Motor neuron (in vitro differentiated cells): ENCODE measurements around the gene C1orf21. TPM values are rescaled to one million over a fixed set of nuclear protein-coding genes. Genes with fewer than 3 reads are reported as not detected.

Source experiments
- ATAC-seq, 8 experiments: fragments of 200-7000 bp; cut with Tn5 transposase; replicated peaks in 6 of 8; 2 replicates each; pipeline ENCODE4 v1.8.0; 2021; ENCODE audit warnings: mild to moderate bottlenecking in 8 of 8, moderate library complexity in 8 of 8
- H3K27ac ChIP-seq, 2 donors: fragments of 250-450 bp; sonication (Bioruptor Pico); 2 replicates each; pipeline ENCODE4 v1.9.0; 2021; ENCODE audit warnings: antibody characterized with exemption in 2 of 2, mild to moderate bottlenecking in 2 of 2, moderate library complexity in 1 of 2
- H3K4me1 ChIP-seq, 2 donors: fragments of 250-450 bp; sonication (Bioruptor Pico); replicated peaks in 1 of 2; 2 replicates each; pipeline ENCODE4 v1.6.1; 2021; ENCODE audit warnings: antibody characterized with exemption in 2 of 2, mild to moderate bottlenecking in 2 of 2, moderate library complexity in 1 of 2
- H3K4me3 ChIP-seq, 5 donors: fragments of 250-450 bp; sonication (Bioruptor Pico); 2 replicates each; pipeline ENCODE4 v1.9.0; 2021; ENCODE audit warnings: antibody characterized with exemption in 5 of 5, mild to moderate bottlenecking in 5 of 5, moderate library complexity in 4 of 5
- WGBS, 10 experiments: fragments of 450-650 bp; shearing (Covaris generic); methylation state at CpG; one replicate each; pipeline ENCODE4 v1.0.0; 2022; 5-methylcytosine and 5-hydroxymethylcytosine counted together
- in situ Hi-C, 9 experiments: fragments of 400-800 bp; cut with MboI; loops; one replicate each; pipeline ENCODE4 v1.15.0; 2021; ENCODE audit warnings: low sequenced_read_pairs in 9 of 9, low pct_unique_long_range_greater_than_20kb in 2 of 9; ENCODE audit not compliant: unreplicated experiment in 9 of 9
- total RNA-seq, 8 experiments: library from RNA; unstranded; fragments of 300-600 nt; gene quantifications; 2 replicates each; pipeline versions ENCODE4 v1.2.3 to v1.2.4, GENCODE V29; 2022

Gene C1orf21
- total RNA-seq, 8 experiments from 2014 or later, result 0.49 to 43.9 (median 17.9) TPM

- Histone ChIP-seq H3K4me1 (peaks cover 0 to 5% of the 10 kb centered on the region in 2 donors), H3K4me3 (no peak overlapping the region), H3K27ac (no peak overlapping the region)
- in situ Hi-C loops, result no loop called here
- ATAC-seq, result no peak
- WGBS, 10 experiments, result 50 to 100% (median 99%) methylated on average over 1 to 3 of the region's 3 CpGs
Measured at GRCh38 chr1:184443201-184443600, 56.4 kb downstream of the C1orf21 start.

- in situ Hi-C loops, result no loop called here
- WGBS, 10 experiments, result 33 to 100% (median 100%) methylated on average over 1 of the region's 1 CpG; no CpG with 5 or more reads in 2 of the 10 experiments
- H3K4me3 ChIP-seq, result no peak overlapping the region
- ATAC-seq, result peak in 3 of 8 experiments; percentile 7 to 20 (median 18)
- no peak overlapping the region for H3K27ac ChIP-seq
- peaks cover 0 to 5% of the 10 kb centered on the region in 2 donors for H3K4me1 ChIP-seq
Measured at GRCh38 chr1:184443624-184444023, 56.8 kb downstream of the C1orf21 start.

GRCh38 chr1:184445997-184446396 is 59.2 kb downstream of the C1orf21 start:
- peaks cover 0 to 5% of the 10 kb centered on the region in 2 donors for H3K4me1 ChIP-seq
- in situ Hi-C loops, result no loop called here
- no peak for ATAC-seq
- WGBS, 10 experiments, result 85 to 99% (median 95%) methylated on average over 2 to 4 of the region's 4 CpGs; no CpG with 5 or more reads in 1 of the 10 experiments
- H3K27ac ChIP-seq, result no peak overlapping the region
- H3K4me3 ChIP-seq, result no peak overlapping the region

GRCh38 chr1:184447651-184448185 is 60.9 kb downstream of the C1orf21 start:
- H3K27ac ChIP-seq, result no peak overlapping the region
- no peak for ATAC-seq
- in situ Hi-C loops, result no loop called here
- 74 to 100% (median 93%) methylated on average over 2 to 6 of the region's 6 CpGs for WGBS, 10 experiments
- no peak overlapping the region for H3K4me3 ChIP-seq
- peaks cover 0 to 7% of the 10 kb centered on the region in 2 donors for H3K4me1 ChIP-seq

- Histone ChIP-seq H3K27ac (no peak overlapping the region), H3K4me3 (no peak overlapping the region), H3K4me1 (peaks cover 2 to 3% of the 10 kb centered on the region in 2 donors)
- in situ Hi-C loops, result no loop called here
- ATAC-seq, result no peak
- 67 to 100% (median 95%) methylated on average over 1 to 4 of the region's 4 CpGs; no CpG with 5 or more reads in 1 of the 10 experiments for WGBS, 10 experiments
Measured at GRCh38 chr1:184449916-184450315, 63.1 kb downstream of the C1orf21 start.

- Histone ChIP-seq H3K4me3 (no peak overlapping the region), H3K4me1 (peaks cover 10 to 21% of the 10 kb centered on the region in 2 donors), H3K27ac (no peak overlapping the region)
- in situ Hi-C loops, result no loop called here
- WGBS, 10 experiments, result 80 to 100% (median 86%) methylated on average over 1 of the region's 1 CpG; no CpG with 5 or more reads in 3 of the 10 experiments
- no peak for ATAC-seq
Measured at GRCh38 chr1:184455786-184456185, 69.0 kb downstream of the C1orf21 start.

GRCh38 chr1:184456189-184456588 is 69.4 kb downstream of the C1orf21 start:
- 50 to 100% (median 84%) methylated on average over 1 to 3 of the region's 3 CpGs for WGBS, 10 experiments
- no peak overlapping the region for H3K4me3 ChIP-seq
- H3K4me1 ChIP-seq, result peaks cover 10 to 22% of the 10 kb centered on the region in 2 donors
- no peak overlapping the region for H3K27ac ChIP-seq
- in situ Hi-C loops, result no loop called here
- ATAC-seq, result no peak

- Histone ChIP-seq H3K4me1 (peaks cover 8 to 28% of the 10 kb centered on the region in 2 donors), H3K27ac (no peak overlapping the region), H3K4me3 (no peak overlapping the region)
- in situ Hi-C loops, result no loop called here
- WGBS, 10 experiments, result 44 to 100% (median 97%) methylated on average over 1 to 3 of the region's 3 CpGs
- ATAC-seq, result peak in 4 of 8 experiments; percentile 38 to 65 (median 44)
Measured at GRCh38 chr1:184457500-184457899, 70.7 kb downstream of the C1orf21 start.

- 78 to 100% (median 88%) methylated on average over 2 to 5 of the region's 5 CpGs; no CpG with 5 or more reads in 1 of the 10 experiments for WGBS, 10 experiments
- H3K4me1 ChIP-seq, result peaks cover 8 to 24% of the 10 kb centered on the region in 2 donors
- ATAC-seq, result peak in 3 of 8 experiments; percentile 52 to 72 (median 69)
- no peak overlapping the region for H3K4me3 ChIP-seq
- in situ Hi-C loops, result no loop called here
- no peak overlapping the region for H3K27ac ChIP-seq
Measured at GRCh38 chr1:184461321-184461720, 74.5 kb downstream of the C1orf21 start.

GRCh38 chr1:184462155-184462554 is 75.3 kb downstream of the C1orf21 start:
- 26 to 100% (median 90%) methylated on average over 1 to 3 of the region's 3 CpGs; no CpG with 5 or more reads in 1 of the 10 experiments for whole genome bisulfite sequencing, 10 experiments
- H3K27ac ChIP-seq, result no peak overlapping the region
- no peak for ATAC-seq
- in situ Hi-C loops, result no loop called here
- H3K4me3 ChIP-seq, result no peak overlapping the region
- H3K4me1 ChIP-seq, result peaks cover 9 to 23% of the 10 kb centered on the region in 2 donors

- in situ Hi-C loops, result no loop called here
- ATAC-seq, result no peak
- H3K4me3 ChIP-seq, result no peak overlapping the region
- no peak overlapping the region for H3K27ac ChIP-seq
- 57 to 100% (median 90%) methylated on average over 1 to 5 of the region's 5 CpGs for WGBS, 10 experiments
- H3K4me1 ChIP-seq, result peaks cover 10 to 15% of the 10 kb centered on the region in 2 donors
Measured at GRCh38 chr1:184462990-184463389, 76.2 kb downstream of the C1orf21 start.

- 40 to 100% (median 88%) methylated on average over 1 of the region's 1 CpG; no CpG with 5 or more reads in 2 of the 10 experiments for WGBS, 10 experiments
- Histone ChIP-seq H3K4me1 (peaks cover 10 to 15% of the 10 kb centered on the region in 2 donors), H3K4me3 (no peak overlapping the region), H3K27ac (no peak overlapping the region)
- ATAC-seq, result no peak
- in situ Hi-C loops, result no loop called here
Measured at GRCh38 chr1:184463680-184464079, 76.9 kb downstream of the C1orf21 start.

- in situ Hi-C loops, result no loop called here
Measured at GRCh38 chr1:184464757-184465156, 77.9 kb downstream of the C1orf21 start.

More at GRCh38 chr1:184464757-184465156, 77.9 kb downstream of the C1orf21 start:
- ATAC-seq, result no peak
- H3K27ac ChIP-seq, result no peak overlapping the region
- no peak overlapping the region for H3K4me3 ChIP-seq
- 50 to 100% (median 96%) methylated on average over 1 to 4 of the region's 4 CpGs; no CpG with 5 or more reads in 1 of the 10 experiments for WGBS, 10 experiments
- H3K4me1 ChIP-seq, result peaks cover 11 to 12% of the 10 kb centered on the region in 2 donors
